GM19043 (cell line): ENCODE results near the gene GNMT.
"Not testable (repeated sequence)": the region's sequence is repeated elsewhere in the genome, so short reads cannot be mapped to it uniquely, and the experiment has no call there.

Experiments used
- ATAC-seq: cut with Tn5 transposase; IDR thresholded peaks from one replicate; pipeline ENCODE4 v1.9.1; 2021; ENCODE audit warnings: low read depth; ENCODE audit not compliant: unreplicated experiment

The GNMT gene

GRCh38 chr6:42971746-42972327 lies 11.3 kb downstream of the GNMT start:
- ATAC-seq, result no peak

DNA sequence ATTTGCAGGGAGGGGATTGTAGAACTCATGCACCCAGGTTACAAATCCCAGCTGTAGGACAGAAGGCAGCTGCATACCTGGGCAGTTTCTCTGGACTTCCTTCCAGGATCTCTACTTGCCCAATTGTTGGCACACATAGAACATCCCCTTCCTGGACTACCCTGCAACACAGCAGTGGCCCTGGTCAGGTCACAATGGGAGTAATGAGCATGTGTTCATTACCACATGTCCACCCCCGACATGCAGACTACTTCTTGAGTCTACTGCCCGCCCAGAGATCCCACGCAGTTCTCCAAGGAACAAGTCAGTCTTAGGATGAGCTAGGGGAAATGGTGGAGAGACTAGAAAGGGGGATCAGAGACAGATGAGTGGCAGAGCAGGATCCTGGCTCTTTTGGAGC lies 13.4 kb downstream of the GNMT start:
- no peak for ATAC-seq

GRCh38 chr6:42974919-42975505 lies 14.5 kb downstream of the GNMT start:
- ATAC-seq, result no peak

- ATAC-seq, result peak; percentile 10
These were observed 17.9 kb downstream of the GNMT start for GRCh38 chr6:42978487-42978838.

GRCh38 chr6:42978839-42979522 lies 18.4 kb downstream of the GNMT start, which contains the start of gene PEX6:
PEX6 (minus strand) TSS chr6:42979181; CDS start chr6:42979150, 31 bp downstream.
- ATAC-seq, result peak; percentile 92

DNA sequence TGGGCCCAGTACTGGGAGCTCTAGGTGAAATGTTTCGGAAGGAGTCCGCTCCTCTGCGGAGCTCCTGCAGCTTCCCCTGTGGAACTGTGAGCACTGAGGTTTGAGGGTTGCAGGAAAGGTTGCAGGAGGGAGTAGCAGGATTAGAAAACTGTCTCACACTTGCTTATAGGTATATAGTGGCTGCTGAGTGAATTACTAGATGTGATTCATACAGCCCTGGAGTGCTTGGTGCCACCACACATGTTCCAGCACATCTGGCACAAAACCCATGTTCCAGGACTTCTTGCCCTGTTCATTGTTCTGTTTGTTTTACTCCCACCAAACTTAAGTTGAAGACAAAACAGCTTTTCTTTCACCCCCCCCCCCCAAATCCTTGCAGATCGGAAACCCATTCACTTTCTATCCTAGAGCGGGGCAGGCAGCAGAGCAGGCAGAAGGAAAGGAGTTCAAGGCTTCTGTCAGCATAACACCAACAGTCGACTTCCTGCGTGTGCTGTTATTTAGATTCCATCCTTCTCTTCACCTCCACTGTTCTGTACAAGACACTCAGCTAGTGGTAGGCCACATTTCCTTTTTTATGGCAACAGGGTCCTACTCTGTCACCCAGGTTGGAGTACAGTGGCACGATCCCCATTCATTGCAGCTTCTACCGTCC lies 19.1 kb downstream of the GNMT start:
- ATAC-seq, result no peak

DNA sequence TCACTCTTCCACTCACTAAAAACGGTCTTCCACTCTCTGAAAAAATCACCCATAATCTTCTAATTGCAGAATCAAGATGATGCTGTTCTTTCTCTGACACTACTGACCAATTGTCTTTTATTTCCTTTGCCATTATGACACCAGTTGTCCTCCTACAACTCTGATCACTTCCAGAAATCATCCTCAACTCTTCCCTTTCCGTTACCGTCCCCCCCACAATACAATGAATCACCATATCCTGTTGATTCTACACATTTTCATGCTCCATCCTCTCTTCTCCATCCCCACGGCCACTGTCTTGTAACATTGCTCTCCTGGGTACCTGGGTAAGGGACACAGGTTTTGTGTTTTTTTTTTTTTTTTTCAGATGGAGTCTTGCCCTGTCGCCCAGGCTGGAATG lies 21.3 kb downstream of the GNMT start:
- ATAC-seq, result no peak

DNA sequence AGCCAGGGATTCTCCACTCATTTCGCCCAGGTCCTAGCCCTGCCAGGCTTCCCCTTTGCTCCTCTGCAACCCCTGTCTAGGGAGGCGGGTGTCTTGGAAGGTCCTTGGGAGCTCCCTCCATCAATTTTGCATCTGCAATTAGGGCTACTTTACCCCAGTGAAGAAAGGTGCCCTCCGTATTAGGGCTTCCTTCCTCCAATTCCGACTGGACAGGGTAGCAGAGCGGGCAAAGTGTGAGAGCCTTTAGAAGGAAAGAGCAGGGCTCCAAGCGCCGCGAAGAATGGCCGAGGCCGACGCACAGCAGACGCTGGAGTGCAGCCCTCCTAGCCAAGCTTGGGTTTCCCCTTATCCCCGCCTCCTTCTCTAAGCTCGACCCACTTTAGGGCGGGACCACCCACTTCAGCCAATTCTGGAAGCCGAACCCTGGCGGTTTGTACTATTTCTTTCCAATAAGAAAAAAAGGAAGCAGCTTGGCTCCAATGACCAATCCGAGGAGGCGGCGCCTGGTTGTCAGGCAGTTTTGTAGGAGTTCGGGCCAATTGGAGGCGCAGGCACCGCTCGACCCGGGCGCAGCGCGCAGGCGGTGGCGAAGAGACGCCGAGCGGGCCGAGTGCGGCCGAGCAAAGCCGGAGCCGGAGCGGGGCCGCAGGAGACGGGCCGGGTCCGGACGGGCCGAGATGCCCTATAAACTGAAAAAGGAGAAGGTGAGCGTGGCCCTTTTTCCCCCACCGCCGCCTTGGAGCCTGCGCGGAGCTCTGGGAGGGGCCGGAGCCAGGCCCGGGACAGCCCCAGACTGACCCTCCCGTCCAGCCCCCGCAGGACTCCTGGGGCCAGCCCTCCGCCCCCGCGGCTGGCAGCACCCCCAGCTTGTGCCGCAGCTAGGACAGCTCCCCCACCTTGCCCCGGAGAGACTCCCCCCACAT lies 23.7 kb downstream of the GNMT start, which contains the start of gene PPP2R5D:
TSS of gene PPP2R5D (plus strand) at position 570 of the 923 bp plus-strand sequence. CDS start at position 678, 108 bp downstream.
- peak; percentile 93 for ATAC-seq

DNA sequence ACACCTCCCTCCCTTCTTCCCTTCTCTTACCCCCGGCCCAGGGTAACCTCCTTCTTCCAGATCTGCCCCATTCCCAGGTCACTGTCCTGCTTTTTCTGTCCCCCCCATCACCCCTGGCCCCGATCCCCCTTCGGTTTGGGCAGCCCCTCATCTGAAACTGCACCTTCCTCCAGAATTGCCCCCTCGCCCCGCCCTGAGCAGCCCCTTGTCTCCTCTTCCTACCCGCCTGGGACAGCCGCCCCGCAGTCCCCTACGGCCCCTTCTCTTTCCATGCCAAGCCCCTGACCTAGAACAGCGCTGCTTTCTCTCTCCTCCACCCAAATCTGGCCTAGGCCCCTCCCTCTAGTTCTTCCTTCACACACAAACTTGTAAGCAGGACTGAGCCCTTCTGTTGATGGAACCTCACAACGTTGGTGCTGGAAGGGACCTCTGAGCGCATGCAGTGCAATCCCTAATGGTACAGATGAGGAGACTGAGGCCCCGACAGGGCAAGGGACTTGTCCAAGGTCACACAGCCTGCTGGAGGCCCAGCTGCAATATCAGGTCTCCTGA lies 24.4 kb downstream of the GNMT start:
- ATAC-seq, result no peak

DNA sequence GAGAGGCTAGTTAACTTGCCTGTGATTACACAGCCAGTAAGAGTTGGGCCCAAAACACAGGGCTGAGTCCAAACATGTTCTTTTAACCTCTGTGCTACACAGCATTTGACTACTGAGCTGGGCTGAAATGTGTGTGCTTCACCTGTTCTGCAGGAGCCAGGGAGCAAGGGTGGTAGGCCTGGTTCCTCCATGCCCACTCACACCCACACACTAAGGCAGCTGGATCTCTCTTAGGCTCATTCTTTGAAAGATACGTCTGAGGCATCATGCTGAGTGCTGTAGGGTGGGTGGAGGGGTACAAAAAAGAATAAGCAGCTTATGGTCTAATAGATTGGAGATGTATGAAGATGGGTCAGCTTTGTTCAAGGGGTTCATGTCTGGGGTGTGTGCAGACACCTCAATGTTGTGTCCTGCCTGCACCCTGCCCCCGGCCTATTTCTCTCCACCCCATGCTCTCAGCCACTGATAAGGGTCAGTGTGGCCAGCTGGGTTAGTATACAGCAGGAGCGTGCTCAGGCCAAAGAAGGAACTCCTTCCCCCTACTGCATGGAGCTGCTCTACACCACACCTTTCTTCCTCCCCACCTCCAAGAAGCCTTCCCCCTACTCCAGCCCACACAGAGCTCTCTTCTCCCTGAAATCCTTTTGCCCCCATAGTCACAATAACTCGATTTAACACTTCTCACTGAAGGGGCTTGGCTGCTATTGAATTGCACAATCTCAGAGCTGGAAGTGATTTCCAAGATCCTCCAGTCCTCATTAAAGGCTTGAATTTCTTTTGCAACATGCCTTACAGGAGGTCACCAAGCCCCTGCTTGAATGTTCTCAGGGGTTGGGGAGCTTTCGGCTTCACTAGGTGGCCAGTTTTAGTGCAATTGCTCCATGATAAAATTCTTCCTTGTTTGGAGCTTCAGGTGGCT lies 27.2 kb downstream of the GNMT start:
- no peak for ATAC-seq

DNA sequence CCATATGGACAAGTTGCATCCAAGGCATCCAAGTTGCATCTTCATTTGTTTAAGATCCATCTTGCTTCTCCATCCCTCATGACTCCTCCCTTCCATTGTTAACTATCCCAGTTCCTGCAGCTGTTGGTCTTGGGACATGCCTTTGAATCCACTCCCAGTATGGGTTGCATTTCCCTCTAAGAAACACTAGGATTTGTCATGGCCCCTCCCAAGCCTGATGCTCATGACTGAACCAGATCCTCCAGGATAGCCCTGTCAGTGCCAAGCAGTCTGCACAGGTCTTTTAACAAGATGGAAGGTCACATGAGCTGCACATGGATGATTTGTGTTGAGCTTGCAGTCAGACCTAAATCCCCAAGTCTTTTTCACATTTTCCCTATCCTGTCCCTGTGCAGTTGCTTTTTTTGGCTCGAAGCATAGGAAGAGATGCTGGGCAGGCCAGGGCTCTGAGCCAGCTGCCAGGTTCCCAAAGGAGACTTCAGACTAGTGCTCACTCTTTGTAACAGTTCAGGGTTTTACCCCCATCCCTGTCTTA lies 28.0 kb downstream of the GNMT start:
- ATAC-seq, result no peak

GRCh38 chr6:42989923-42990322 lies 29.4 kb downstream of the GNMT start:
- ATAC-seq, result no peak

DNA sequence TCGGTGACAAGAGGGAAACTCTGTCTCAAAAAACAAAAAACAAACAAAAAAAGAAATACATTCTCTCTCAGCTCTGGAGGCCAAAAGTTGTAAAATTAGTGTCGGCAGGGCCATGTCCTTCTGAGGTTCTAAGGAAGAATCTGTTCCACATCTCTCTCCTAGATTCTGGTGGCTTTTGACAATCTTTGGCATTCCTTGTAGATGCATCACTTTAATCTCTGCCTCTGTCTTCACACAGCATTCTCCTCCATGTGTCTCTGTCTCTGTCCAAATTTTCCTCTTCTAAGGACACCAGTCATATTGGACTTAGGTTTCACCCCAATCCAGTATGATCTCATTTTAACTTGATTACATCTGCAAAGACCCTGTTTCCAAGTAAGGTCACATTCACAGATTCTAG lies 32.9 kb downstream of the GNMT start:
- no peak for ATAC-seq

GRCh38 chr6:42996513-42996912 lies 36.0 kb downstream of the GNMT start:
- ATAC-seq, result no peak

DNA sequence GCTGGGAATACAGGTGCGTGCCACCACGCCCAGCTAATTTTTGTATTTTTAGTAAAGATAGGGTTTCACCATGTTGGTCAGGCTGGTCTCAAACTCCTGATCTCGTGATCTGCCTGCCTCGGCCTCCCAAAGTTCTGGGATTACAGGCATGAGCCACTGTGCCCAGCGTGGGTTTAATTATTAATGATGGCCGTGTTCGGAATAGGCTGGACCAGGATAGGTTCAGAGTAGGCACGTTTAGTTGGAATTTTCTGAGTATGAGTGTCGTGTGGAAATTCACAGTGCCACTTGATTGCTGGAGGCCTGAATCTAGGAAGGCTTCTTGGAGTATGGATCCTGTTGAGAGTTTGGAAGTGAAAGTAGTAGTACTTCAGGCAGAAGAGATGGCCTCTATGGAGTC lies 37.7 kb downstream of the GNMT start:
- ATAC-seq, result not testable (repeated sequence)

DNA sequence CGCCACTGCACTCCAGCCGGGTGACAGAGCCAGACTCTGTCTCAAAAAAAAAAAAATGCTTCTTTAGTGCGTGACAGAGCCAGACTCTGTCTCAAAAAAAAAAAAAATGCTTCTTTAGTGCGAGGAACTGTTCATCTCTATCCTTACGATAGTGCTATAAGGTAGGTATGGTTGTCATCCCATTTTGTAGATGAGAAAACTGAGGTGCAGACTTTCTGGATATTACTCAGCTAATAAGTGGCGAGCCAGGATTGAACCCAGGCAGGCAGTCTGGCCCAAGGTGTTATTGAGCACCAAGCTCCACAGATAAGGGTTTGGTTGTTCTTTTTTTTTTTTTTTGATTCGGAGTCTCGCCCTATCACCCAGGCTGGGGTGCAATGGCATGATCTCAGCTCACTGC lies 41.3 kb downstream of the GNMT start:
- ATAC-seq, result no peak

DNA sequence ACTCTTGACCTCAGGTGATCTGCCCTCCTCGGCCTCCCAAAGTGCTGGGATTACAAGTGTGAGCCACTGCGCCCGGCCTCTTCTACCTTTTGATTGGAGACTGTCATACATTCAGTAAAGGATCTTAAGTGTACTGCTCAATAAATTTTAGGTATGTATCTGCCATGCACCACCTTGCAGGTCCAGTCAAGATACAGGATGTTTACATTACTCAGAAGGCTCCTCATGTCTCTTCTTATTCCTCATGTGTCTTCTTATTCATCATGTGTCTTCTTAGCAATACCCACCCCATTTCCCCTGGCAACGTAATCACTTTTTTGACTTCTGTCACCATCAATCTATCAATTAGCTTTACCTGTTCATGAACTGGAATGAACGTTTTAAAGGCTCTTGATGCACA lies 45.3 kb downstream of the GNMT start:
- no peak for ATAC-seq

DNA sequence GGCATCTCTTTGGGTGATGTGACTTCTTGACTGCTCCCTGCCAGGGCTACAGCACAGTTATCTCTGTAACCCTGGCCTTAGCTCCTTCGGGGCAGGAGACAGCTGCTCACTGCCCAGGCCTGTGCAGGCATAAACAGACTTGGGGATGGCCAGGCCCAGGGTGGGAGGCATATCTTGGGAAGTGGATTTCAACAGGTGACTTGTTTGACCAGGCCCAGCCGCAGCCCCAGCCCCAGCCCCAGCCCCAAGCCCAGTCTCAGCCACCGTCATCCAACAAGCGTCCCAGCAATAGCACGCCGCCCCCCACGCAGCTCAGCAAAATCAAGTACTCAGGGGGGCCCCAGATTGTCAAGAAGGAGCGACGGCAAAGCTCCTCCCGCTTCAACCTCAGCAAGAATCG lies 45.7 kb downstream of the GNMT start:
- ATAC-seq, result no peak

DNA sequence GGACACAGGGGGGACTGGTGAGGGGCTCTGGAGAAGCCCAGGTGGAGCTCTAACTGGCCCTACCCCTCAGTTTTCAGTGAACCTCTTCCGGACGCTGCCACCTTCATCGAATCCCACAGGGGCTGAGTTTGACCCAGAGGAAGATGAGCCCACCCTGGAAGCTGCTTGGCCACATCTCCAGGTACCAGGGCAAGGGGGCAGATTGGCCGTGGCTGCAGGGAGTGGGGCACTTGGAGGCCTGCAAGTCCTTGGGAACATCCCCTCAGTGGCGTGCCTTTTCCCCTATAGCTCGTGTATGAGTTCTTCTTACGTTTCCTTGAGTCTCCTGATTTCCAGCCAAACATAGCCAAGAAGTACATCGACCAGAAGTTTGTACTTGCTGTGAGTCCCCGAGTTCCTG lies 46.6 kb downstream of the GNMT start:
- no peak for ATAC-seq
